CD4-positive, alpha-beta T cell treated with Interleukin-6 for 4 hours (primary cell): Measurements from ENCODE around the gene ARSA.

Experiments
- DNase-seq: peaks from one replicate; pipeline ENCODE4 v3.0.0-alpha.2; 2020; ENCODE audit warnings: mixed read lengths

ARSA gene

GRCh38 chr22:50601669-50602337 is 26.1 kb downstream of the ARSA start:
- no peak for DNase-seq

- no peak for DNase-seq
Observed at GRCh38 chr22:50600967-50601668, 26.8 kb downstream of the ARSA start.

GRCh38 chr22:50600538-50600937 is 27.4 kb downstream of the ARSA start, which contains the start of gene MAPK8IP2:
Gene MAPK8IP2, plus strand, starts transcription at chr22:50600793. Its CDS starts 26 bp downstream, at chr22:50600819.
- no peak for DNase-seq

- DNase-seq = peak; percentile 63
Observed at GRCh38 chr22:50599816-50600455, 28.0 kb downstream of the ARSA start.

GRCh38 chr22:50597097-50597496 is 30.9 kb downstream of the ARSA start:
- no peak for DNase-seq

- no peak for DNase-seq
Observed at GRCh38 chr22:50595189-50595588, 32.8 kb downstream of the ARSA start.

GRCh38 chr22:50587407-50587806 is 40.5 kb downstream of the ARSA start:
- no peak for DNase-seq

GRCh38 chr22:50586416-50586815 is 41.5 kb downstream of the ARSA start:
- DNase-seq = no peak

- no peak for DNase-seq
Observed at GRCh38 chr22:50585781-50586180, 42.2 kb downstream of the ARSA start.

GRCh38 chr22:50585238-50585637 is 42.7 kb downstream of the ARSA start:
- no peak for DNase-seq

- no peak for DNase-seq
Observed at GRCh38 chr22:50584106-50585096, 43.6 kb downstream of the ARSA start.

GRCh38 chr22:50583294-50583861 is 44.6 kb downstream of the ARSA start:
- DNase-seq = no peak

- peak; percentile 99 for DNase-seq
Observed at GRCh38 chr22:50582493-50583293, 45.3 kb downstream of the ARSA start, which contains the start of gene CHKB. Gene CHKB, minus strand, starts transcription at chr22:50582849. Its CDS starts 68 bp downstream, at chr22:50582781.

GRCh38 chr22:50581950-50582492 is 45.9 kb downstream of the ARSA start:
- DNase-seq = peak; percentile 50

- no peak for DNase-seq
Observed at GRCh38 chr22:50581031-50581949, 46.7 kb downstream of the ARSA start.

GRCh38 chr22:50579752-50580151 is 48.2 kb downstream of the ARSA start:
- DNase-seq = no peak

- no peak for DNase-seq
Observed at GRCh38 chr22:50578776-50579310, 49.1 kb downstream of the ARSA start.

- DNase-seq = no peak
Observed at GRCh38 chr22:50577987-50578775, 49.8 kb downstream of the ARSA start, which contains the start of gene CPT1B. Gene CPT1B, minus strand, starts transcription at chr22:50578427. Its CDS starts 512 bp downstream, at chr22:50577915.

- no peak for DNase-seq
Observed at GRCh38 chr22:50577697-50577986, 50.3 kb downstream of the ARSA start.
